ENCODE results near the gene POFUT2. TPM values are rescaled to one million over a fixed set of nuclear protein-coding genes. Genes with fewer than 3 reads are reported as not detected.
"Not testable (repeated sequence)": the region's sequence is repeated elsewhere in the genome, so short reads cannot be mapped to it uniquely, and the experiment has no call there.

POFUT2 gene
- total RNA-seq, 1 donor from 2014 or later = 39.4 TPM

DNA sequence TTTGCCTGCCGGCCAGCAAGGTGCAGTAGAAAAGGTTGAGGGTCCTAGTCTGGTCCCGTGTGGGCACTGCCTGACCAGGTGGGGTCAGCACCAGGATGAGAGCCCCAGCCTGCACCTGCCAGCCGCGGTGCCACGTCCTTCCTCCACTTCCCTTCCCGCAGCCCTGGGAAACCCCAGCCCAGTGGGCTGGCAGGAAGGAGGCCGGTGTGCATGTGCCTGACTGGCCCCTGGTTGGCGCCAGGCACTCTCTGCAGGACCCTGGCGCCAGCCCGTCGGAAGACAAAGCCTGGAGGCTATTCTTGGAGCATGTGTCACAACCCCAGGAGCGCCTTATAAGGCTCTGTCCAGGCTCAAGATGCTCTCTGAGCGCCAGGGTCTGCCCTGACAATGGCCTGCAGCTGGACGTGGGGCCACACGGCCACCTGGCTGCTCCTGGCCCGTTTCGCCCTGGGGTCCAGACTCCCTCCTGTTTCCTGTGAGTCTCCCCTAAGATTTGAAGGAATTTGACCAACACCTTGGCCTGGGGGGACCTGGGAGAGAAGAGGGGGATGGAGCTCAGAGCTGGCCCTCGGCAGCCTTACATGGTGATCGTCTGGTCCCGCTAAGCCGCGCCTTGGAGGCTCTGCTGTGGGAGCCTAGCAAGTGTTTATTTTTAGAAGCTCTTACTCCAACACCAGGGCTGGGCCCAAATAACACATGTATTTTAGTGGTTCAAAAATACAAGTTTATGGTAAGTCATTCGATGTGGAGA is 31.9 kb upstream of the POFUT2 start:
- intact Hi-C loops (cut with DNase I) = loop anchor here (1.0 kb wide), 2 partner anchors 25 to 86 kb away; partner anchors contain the start of gene COL18A1
- Histone ChIP-seq H3K4me3 (no peak overlapping the region), H3K27me3 (no peaks in the 10 kb centered on the region), H3K9me3 (no peaks in the 10 kb centered on the region), H3K4me1 (peaks cover 48 to 71% of the 10 kb centered on the region in 2 donors), H3K36me3 (no peaks in the 10 kb centered on the region), H3K27ac (peak overlapping the region; percentile 90 to 99)
- DNase-seq (ENCODE audit: low spot score in 2 of 2) = peak; percentile 61 to 94
- TF ChIP-seq, protein P1, sequence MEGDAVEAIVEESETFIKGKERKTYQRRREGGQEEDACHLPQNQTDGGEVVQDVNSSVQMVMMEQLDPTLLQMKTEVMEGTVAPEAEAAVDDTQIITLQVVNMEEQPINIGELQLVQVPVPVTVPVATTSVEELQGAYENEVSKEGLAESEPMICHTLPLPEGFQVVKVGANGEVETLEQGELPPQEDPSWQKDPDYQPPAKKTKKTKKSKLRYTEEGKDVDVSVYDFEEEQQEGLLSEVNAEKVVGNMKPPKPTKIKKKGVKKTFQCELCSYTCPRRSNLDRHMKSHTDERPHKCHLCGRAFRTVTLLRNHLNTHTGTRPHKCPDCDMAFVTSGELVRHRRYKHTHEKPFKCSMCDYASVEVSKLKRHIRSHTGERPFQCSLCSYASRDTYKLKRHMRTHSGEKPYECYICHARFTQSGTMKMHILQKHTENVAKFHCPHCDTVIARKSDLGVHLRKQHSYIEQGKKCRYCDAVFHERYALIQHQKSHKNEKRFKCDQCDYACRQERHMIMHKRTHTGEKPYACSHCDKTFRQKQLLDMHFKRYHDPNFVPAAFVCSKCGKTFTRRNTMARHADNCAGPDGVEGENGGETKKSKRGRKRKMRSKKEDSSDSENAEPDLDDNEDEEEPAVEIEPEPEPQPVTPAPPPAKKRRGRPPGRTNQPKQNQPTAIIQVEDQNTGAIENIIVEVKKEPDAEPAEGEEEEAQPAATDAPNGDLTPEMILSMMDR (IDR thresholded peaks at IDR 0.05) = peak in 2 of 3 experiments; percentile 29 to 38

DNA sequence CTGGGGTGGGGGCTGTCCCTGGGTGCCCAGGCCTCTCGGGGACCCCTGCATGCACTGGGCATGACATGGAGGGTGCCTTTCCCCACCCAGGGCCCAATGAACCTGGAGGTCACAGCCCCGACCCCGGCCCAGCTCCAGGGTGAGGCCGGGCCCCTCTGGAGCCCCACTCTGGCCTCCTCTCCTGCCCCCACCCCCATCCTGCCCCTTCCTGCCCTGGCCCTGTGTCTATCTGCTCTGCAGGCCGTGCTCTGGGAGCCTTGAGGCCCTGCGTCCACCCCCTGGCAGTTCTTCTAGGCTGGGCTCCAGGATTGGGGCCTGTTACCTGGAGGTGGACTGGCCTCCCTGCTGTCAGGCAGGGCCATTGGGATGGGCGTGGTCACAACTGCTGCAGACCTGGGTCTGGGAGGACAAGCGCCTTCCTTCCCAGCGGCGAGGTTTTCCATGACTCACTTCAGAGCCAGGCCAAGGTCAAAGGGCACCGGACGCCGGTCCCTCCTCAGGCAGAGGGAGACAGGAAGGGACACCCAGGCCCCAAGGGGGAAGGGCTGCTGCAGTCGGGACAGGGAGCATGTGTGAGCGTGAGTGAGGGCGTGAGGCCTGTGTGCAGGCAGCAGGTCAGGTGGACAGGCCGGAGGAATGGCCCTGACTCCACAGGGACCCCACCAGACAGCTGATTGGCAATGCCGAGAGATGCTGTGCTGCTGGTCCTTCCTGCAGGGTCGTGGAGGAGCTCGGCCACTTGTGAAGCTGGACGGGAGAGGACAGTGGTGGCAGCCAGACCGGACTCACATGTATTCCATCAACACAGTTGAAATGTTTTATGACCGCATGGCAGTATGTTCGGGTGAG is 31.1 kb upstream of the POFUT2 start:
- TF ChIP-seq, protein P1 (IDR thresholded peaks at IDR 0.05) = no peak
- Histone ChIP-seq H3K27ac (peak overlapping the region; percentile 90 to 99), H3K36me3 (no peaks in the 10 kb centered on the region), H3K27me3 (no peaks in the 10 kb centered on the region), H3K4me3 (no peak overlapping the region), H3K4me1 (peaks cover 45 to 67% of the 10 kb centered on the region in 2 donors), H3K9me3 (no peaks in the 10 kb centered on the region)
- intact Hi-C loops (cut with DNase I) = loop anchor here (1.0 kb wide), 1 partner anchor 24 kb away; no protein-coding TSS in a partner anchor
- DNase-seq (ENCODE audit: low spot score in 2 of 2) = peak; percentile 23 to 92

DNA sequence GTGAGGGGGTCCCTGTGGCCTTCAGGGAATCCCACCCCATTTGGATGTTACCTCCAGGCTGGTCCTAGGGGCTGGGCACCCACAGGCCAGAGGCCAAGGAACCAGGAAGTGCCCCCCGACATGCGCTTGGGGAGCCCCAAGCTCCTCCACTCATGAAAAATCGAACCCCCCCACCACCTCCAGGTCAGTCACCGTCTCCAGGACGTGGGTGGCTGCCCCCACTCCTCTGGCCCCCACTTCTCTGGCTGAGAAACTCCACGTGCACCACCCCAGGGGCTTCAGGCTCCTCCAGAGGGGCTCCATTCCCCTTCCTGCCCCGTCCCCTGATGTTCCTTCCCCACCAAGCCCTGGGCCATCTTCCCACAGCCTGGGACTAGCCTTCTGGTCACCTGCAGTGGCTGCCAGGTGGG is 30.5 kb upstream of the POFUT2 start:
- intact Hi-C loops (cut with DNase I) = no loop called here
- Histone ChIP-seq H3K9me3 (no peaks in the 10 kb centered on the region), H3K27me3 (no peaks in the 10 kb centered on the region), H3K27ac (peak overlapping the region; percentile 90 to 99), H3K36me3 (no peaks in the 10 kb centered on the region), H3K4me1 (peaks cover 41 to 61% of the 10 kb centered on the region in 2 donors), H3K4me3 (no peak overlapping the region)
- no peak for DNase-seq (ENCODE audit: low spot score in 2 of 2)
- TF ChIP-seq, protein P1 (IDR thresholded peaks at IDR 0.05) = no peak

DNA sequence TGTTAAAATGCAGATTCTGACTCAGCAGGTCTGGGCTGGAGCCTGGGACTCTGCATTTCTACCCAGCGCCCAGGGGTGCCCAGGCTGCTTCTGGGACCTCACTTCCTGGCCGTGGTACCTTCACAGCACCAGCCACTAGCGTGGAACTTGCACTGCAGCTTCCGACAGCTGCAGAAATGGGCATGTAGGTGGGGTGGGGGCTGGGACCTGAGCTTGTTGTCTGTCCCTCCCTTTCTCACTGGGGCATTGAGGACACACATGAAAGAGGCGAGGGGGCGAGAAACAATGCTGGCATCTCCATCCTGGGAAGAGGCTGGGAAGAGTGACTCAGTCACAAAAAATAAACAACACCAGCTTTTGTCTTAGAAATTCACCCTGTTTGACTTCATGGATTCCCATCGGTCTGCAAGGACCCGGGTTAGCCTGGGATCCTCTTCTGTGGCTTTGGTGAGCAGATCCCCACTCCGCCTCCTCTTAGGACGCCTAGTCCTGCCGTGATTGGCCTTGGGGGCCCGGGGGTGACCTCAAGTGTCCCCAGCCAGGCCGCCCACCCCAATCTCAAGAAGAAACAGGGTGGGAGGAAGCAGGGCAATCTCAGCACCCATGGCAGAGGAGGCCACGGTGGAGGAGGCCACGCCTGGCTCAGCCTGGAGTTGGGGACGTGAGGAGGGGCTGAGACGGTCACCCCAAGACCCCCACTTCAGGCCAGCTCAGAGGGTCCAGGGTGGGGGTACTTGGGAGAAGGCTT is 29.9 kb upstream of the POFUT2 start:
- intact Hi-C loops (cut with DNase I) = no loop called here
- no peaks in the 10 kb centered on the region for H3K27me3 ChIP-seq
- no peak overlapping the region for H3K4me3 ChIP-seq
- TF ChIP-seq, protein P1 (IDR thresholded peaks at IDR 0.05) = no peak
- no peaks in the 10 kb centered on the region for H3K9me3 ChIP-seq
- H3K27ac ChIP-seq = peak overlapping the region; percentile 90 to 99
- H3K4me1 ChIP-seq = peaks cover 39 to 55% of the 10 kb centered on the region in 2 donors
- H3K36me3 ChIP-seq = no peaks in the 10 kb centered on the region
- DNase-seq (ENCODE audit: low spot score in 2 of 2) = peak; percentile 9 to 60

DNA sequence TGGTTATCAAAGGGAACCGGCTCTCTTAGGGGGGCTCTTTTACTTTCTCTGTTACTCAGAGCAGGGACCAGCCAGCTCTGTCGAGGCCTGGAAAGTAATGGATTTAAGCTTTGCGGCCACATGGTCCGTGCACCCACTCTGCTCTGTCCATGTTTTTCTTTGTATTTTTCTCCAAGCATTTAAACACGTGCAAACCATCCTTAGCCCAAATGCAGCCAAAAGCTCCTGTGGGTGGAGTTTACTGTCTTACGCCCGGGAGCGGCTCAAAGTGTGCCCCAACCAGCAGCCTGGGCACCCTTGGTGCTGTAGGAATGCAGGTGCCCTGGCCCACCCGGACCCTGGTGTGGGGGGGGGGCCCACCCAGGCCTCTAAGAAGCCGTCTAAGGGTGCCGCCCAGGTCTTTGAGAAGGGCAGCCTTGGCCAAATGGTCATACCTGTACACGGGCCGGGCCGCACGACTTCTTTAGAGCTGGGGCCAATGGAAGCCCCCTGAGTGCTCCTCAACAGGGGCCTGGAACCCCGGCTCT is 29.2 kb upstream of the POFUT2 start:
- Histone ChIP-seq H3K4me3 (no peak overlapping the region), H3K9me3 (no peaks in the 10 kb centered on the region), H3K36me3 (no peaks in the 10 kb centered on the region), H3K4me1 (peaks cover 34 to 49% of the 10 kb centered on the region in 2 donors), H3K27me3 (no peaks in the 10 kb centered on the region), H3K27ac (peak overlapping the region; percentile 90 to 99)
- intact Hi-C loops (cut with DNase I) = no loop called here
- TF ChIP-seq, protein P1 (IDR thresholded peaks at IDR 0.05) = no peak
- peak; percentile 5 to 68 for DNase-seq (ENCODE audit: low spot score in 2 of 2)

DNA sequence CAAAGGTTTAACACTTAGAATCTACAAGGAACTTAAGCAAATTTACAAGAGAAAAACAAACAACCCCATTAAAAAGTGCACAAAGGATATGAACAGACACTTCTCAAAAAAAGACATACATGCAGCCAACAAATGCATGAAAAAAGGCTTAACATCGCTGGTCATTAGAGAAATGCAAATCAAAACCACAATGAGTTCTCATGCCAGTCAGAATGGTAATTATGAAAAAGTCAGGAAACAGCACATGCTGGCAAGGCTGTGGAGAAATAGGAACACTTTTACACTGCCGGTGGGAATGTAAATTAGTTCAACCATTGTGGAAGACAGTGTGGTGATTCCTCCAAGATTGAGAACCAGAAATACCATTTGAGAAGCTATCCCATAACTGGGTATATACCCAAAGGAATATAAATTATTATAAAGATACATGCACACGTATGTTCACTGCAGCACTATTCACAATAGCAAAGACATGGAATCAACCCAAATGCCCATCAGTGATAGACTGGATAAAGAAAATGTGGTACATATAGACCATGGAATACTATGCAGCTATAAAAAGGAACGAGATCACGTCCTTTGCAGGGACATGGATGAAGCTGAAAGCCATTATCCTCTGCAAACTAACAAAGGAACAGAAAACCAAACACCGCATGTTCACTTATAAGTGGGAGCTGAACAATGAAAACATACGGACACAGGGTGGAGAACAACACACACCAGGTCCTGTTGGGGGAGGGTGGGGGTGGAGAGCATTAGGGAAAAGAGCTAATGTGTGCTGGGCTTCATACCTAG is 28.2 kb upstream of the POFUT2 start:
- H3K36me3 ChIP-seq; H3K27ac ChIP-seq; DNase-seq (ENCODE audit: low spot score in 2 of 2); intact Hi-C loops (cut with DNase I); H3K27me3 ChIP-seq; H3K4me3 ChIP-seq; H3K9me3 ChIP-seq: not testable (repeated sequence)
- peaks cover 26 to 38% of the 10 kb centered on the region in 2 donors for H3K4me1 ChIP-seq

All from ascending aorta (tissue), 2 donors.